ENCODE results near the gene TAB2.

DNA sequence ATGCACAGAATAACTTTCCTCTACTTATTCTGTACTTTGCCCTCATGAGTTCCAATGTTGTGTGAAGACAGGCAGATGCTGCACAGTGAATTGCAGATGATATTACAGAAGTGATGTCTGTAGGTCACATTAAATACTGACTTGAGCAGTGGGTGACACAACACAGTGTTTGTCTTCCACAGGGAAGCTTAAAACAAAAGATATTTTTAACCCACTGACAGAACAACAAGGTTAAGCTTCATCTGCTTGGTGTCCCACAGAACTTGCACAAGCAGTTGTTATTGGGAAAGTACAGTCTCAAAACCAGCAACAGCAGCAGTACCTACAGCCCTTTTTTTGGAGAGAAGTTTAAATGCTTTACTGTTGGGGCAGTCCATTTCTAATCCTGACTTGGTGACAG is 93.0 kb downstream of the TAB2 start:
- no peak for TF ChIP-seq EZH2 (IDR thresholded peaks at IDR 0.05; ENCODE audit: low read depth)
- TF ChIP-seq, protein P1, sequence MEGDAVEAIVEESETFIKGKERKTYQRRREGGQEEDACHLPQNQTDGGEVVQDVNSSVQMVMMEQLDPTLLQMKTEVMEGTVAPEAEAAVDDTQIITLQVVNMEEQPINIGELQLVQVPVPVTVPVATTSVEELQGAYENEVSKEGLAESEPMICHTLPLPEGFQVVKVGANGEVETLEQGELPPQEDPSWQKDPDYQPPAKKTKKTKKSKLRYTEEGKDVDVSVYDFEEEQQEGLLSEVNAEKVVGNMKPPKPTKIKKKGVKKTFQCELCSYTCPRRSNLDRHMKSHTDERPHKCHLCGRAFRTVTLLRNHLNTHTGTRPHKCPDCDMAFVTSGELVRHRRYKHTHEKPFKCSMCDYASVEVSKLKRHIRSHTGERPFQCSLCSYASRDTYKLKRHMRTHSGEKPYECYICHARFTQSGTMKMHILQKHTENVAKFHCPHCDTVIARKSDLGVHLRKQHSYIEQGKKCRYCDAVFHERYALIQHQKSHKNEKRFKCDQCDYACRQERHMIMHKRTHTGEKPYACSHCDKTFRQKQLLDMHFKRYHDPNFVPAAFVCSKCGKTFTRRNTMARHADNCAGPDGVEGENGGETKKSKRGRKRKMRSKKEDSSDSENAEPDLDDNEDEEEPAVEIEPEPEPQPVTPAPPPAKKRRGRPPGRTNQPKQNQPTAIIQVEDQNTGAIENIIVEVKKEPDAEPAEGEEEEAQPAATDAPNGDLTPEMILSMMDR (conservative IDR thresholded peaks at IDR 0.05), result no peak

Data from PC-9 (cell line).